Peyer's patch (tissue), 4 donors: ENCODE data around the gene NATD1.

Experiments used
- POLR2A ChIP-seq, 2 donors: fragments of 450-650 bp; IDR thresholded peaks; one replicate each; pipeline ENCODE4 v1.5.1; 2017; ENCODE audit warnings: antibody characterized with exemption in 2 of 2, mild to moderate bottlenecking in 2 of 2, moderate library complexity in 2 of 2
- TF ChIP-seq, protein P1 (sequence below), 6 experiments: fragments of 450-650 bp in 4 of 6; fragments of 200-600 bp in 2 of 6; sonication (generic) in 1 of 6; IDR thresholded peaks; one replicate each; pipeline ENCODE4 v1.5.1; 2017 to 2019; ENCODE audit warnings: antibody characterized with exemption in 6 of 6, mild to moderate bottlenecking in 3 of 6, moderate library complexity in 1 of 6

DNA sequence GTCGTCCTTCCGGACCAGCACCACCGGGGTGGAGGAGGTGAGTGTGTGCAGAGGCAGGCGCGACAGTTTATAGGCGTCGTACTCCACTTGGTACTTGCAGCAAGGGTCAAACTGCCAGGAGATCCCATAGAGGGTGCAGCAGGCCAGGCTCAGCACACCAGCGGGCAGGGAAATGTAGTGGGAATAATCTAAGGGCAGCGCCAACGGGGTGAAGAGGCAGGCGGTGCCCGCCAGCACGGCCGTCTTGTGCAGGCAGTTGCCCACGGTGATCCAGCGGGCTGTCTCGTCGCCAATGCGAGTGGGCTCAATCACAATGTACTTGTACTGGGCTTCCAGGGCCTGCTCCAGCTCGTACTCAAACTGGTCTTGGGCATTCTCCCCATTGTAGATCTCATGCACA lies 54.8 kb downstream of the NATD1 start:
- TF ChIP-seq POLR2A (IDR thresholded peaks at IDR 0.05) = no peak
- TF ChIP-seq, protein P1, sequence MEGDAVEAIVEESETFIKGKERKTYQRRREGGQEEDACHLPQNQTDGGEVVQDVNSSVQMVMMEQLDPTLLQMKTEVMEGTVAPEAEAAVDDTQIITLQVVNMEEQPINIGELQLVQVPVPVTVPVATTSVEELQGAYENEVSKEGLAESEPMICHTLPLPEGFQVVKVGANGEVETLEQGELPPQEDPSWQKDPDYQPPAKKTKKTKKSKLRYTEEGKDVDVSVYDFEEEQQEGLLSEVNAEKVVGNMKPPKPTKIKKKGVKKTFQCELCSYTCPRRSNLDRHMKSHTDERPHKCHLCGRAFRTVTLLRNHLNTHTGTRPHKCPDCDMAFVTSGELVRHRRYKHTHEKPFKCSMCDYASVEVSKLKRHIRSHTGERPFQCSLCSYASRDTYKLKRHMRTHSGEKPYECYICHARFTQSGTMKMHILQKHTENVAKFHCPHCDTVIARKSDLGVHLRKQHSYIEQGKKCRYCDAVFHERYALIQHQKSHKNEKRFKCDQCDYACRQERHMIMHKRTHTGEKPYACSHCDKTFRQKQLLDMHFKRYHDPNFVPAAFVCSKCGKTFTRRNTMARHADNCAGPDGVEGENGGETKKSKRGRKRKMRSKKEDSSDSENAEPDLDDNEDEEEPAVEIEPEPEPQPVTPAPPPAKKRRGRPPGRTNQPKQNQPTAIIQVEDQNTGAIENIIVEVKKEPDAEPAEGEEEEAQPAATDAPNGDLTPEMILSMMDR (IDR thresholded peaks at IDR 0.05) = no peak
